ENCODE measurements around the gene GON4L. TPM values are rescaled to one million over a fixed set of nuclear protein-coding genes. Genes with fewer than 3 reads are reported as not detected.
"Not testable (repeated sequence)": the region's sequence is repeated elsewhere in the genome, so short reads cannot be mapped to it uniquely, and the experiment has no call there.

The GON4L gene
- total RNA-seq, 2 donors from 2014 or later: 62.7 to 65.0 TPM

DNA sequence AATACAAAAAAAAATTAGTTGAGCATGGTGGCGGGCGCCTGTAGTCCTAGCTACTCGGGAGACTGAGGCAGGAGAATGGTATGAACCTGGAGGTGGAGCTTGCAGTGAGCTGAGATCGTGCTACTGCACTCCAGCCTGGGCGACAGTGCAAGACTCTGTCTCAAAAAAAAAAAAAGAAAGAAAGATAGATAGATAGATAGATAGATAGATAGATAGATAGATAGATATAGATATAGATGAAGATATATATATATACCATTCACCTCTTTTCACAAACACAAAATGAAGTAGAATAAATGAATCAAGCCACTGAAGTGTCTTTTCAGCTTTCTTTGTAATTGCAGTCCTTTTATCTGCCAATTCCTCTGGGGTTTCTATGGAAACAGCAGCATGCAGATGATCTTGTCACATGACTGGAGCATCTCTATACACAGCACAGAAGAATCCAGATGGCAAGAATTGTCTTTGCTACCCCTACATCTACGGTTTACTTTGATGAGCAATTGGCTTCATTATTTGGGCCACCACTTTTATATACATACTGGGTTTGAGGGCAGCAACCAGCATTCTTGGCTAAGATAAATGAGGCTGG is 138.4 kb downstream of the GON4L start:
- not testable (repeated sequence) for H3K4me3 Mint-ChIP-seq; H3K4me1 Mint-ChIP-seq; H3K27me3 Mint-ChIP-seq; H3K27ac Mint-ChIP-seq; H3K9me3 Mint-ChIP-seq; ATAC-seq (replicated peaks)
- H3K36me3 Mint-ChIP-seq (ENCODE audit: low read depth): peaks cover 94% of the 10 kb centered on the region

- Mint-ChIP-seq H3K4me1 (peaks cover 6% of the 10 kb centered on the region), H3K27ac (peak overlapping the region; percentile 66), H3K27me3 (no peaks in the 10 kb centered on the region), H3K9me3 (no peaks in the 10 kb centered on the region), H3K4me3 (no peak overlapping the region), H3K36me3 (ENCODE audit: low read depth) (peaks cover 98% of the 10 kb centered on the region)
- peak; percentile 74 for ATAC-seq (replicated peaks)
These were observed 140.0 kb downstream of the GON4L start for GRCh38 chr1:155717041-155717440.

- no peak for ATAC-seq (replicated peaks)
- Mint-ChIP-seq H3K27me3 (no peaks in the 10 kb centered on the region), H3K4me1 (peaks cover 6% of the 10 kb centered on the region), H3K36me3 (ENCODE audit: low read depth) (peaks cover 97% of the 10 kb centered on the region), H3K27ac (no peak overlapping the region), H3K4me3 (no peak overlapping the region), H3K9me3 (no peaks in the 10 kb centered on the region)
These were observed 141.2 kb downstream of the GON4L start for GRCh38 chr1:155715777-155716176.

GRCh38 chr1:155715056-155715455 is 142.0 kb downstream of the GON4L start:
- peaks cover 96% of the 10 kb centered on the region for H3K36me3 Mint-ChIP-seq (ENCODE audit: low read depth)
- H3K4me3 Mint-ChIP-seq; H3K9me3 Mint-ChIP-seq; H3K27ac Mint-ChIP-seq; H3K27me3 Mint-ChIP-seq; H3K4me1 Mint-ChIP-seq; ATAC-seq (replicated peaks): not testable (repeated sequence)

- Mint-ChIP-seq H3K36me3 (ENCODE audit: low read depth) (peaks cover 90% of the 10 kb centered on the region), H3K9me3 (no peaks in the 10 kb centered on the region), H3K4me3 (no peak overlapping the region), H3K27ac (no peak overlapping the region), H3K4me1 (peaks cover 6% of the 10 kb centered on the region), H3K27me3 (no peaks in the 10 kb centered on the region)
- ATAC-seq (replicated peaks): no peak
These were observed 143.9 kb downstream of the GON4L start for GRCh38 chr1:155713075-155713474.

- H3K27me3 Mint-ChIP-seq; H3K4me1 Mint-ChIP-seq; H3K9me3 Mint-ChIP-seq; H3K4me3 Mint-ChIP-seq; ATAC-seq (replicated peaks); H3K27ac Mint-ChIP-seq: not testable (repeated sequence)
- peaks cover 90% of the 10 kb centered on the region for H3K36me3 Mint-ChIP-seq (ENCODE audit: low read depth)
These were observed 144.4 kb downstream of the GON4L start for GRCh38 chr1:155712636-155713035.

GRCh38 chr1:155711457-155711856 is 145.6 kb downstream of the GON4L start:
- not testable (repeated sequence) for H3K27me3 Mint-ChIP-seq; H3K9me3 Mint-ChIP-seq; H3K27ac Mint-ChIP-seq; ATAC-seq (replicated peaks); H3K4me3 Mint-ChIP-seq
- peaks cover 82% of the 10 kb centered on the region for H3K36me3 Mint-ChIP-seq (ENCODE audit: low read depth)
- peaks cover 12% of the 10 kb centered on the region for H3K4me1 Mint-ChIP-seq

- H3K36me3 Mint-ChIP-seq (ENCODE audit: low read depth): peaks cover 65% of the 10 kb centered on the region
- peaks cover 9% of the 10 kb centered on the region for H3K4me1 Mint-ChIP-seq
- H3K27me3 Mint-ChIP-seq: no peaks in the 10 kb centered on the region
- H3K9me3 Mint-ChIP-seq: no peaks in the 10 kb centered on the region
- ATAC-seq (replicated peaks): no peak
- no peak overlapping the region for H3K4me3 Mint-ChIP-seq
- no peak overlapping the region for H3K27ac Mint-ChIP-seq
These were observed 147.6 kb downstream of the GON4L start for GRCh38 chr1:155709391-155709790.

DNA sequence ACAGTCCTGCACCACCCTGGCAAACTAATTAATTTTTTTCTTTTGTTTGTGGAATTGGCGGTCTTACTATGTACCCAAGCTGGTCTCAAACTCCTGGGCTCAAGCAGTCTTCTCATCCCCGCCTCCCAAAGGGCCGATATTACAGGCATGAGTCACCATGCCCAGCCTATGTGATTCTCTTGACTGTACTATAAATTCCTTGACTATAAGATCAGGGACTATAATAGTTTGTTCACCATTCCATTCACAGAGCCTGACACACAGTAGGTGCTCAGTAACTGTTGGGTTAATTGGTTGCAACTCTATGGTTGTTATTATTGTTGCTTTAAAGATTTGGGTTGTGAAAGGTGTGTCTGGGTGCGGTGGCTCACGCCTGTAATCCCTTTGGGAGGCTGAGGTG is 150.9 kb downstream of the GON4L start:
- Mint-ChIP-seq H3K9me3 (no peaks in the 10 kb centered on the region), H3K27ac (no peak overlapping the region), H3K4me1 (peaks cover 17% of the 10 kb centered on the region), H3K4me3 (no peak overlapping the region), H3K36me3 (ENCODE audit: low read depth) (peaks cover 50% of the 10 kb centered on the region), H3K27me3 (no peaks in the 10 kb centered on the region)
- ATAC-seq (replicated peaks): no peak

GRCh38 chr1:155704414-155704813 is 152.6 kb downstream of the GON4L start:
- H3K4me3 Mint-ChIP-seq, H3K27ac Mint-ChIP-seq, H3K27me3 Mint-ChIP-seq, H3K9me3 Mint-ChIP-seq: not testable (repeated sequence)
- Mint-ChIP-seq H3K36me3 (ENCODE audit: low read depth) (peaks cover 37% of the 10 kb centered on the region), H3K4me1 (peaks cover 17% of the 10 kb centered on the region)
- peak; percentile 72 for ATAC-seq (replicated peaks)

GRCh38 chr1:155703216-155703615 is 153.8 kb downstream of the GON4L start:
- no peak for ATAC-seq (replicated peaks)
- Mint-ChIP-seq H3K36me3 (ENCODE audit: low read depth) (peaks cover 38% of the 10 kb centered on the region), H3K4me3 (no peak overlapping the region), H3K9me3 (no peaks in the 10 kb centered on the region), H3K4me1 (peaks cover 25% of the 10 kb centered on the region), H3K27ac (peak overlapping the region; percentile 31), H3K27me3 (no peaks in the 10 kb centered on the region)

DNA sequence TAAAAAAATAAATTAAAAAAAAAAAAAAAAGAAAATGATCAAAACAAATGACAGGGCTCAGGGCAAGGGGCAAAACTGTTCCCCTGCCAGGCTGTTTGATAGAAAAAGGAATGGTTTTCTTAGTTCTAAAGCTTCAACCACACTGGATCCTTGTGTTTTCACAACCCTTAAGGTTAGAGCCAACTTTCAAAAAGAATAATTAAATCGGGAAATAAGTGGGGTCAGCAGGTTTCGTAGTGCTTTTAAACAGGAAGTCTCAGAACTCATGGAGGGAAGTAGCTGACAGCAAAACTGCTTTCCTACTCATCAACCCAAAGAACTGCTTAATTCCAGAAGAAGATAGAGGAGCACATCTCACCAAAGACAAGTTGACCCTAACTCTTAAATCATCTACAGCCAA is 155.3 kb downstream of the GON4L start:
- H3K4me3 Mint-ChIP-seq; H3K27me3 Mint-ChIP-seq; H3K27ac Mint-ChIP-seq; ATAC-seq (replicated peaks); H3K9me3 Mint-ChIP-seq: not testable (repeated sequence)
- H3K4me1 Mint-ChIP-seq: peaks cover 20% of the 10 kb centered on the region
- peaks cover 40% of the 10 kb centered on the region for H3K36me3 Mint-ChIP-seq (ENCODE audit: low read depth)

Other genes with a start within 250 kb of the GON4L start
- 10 to 100 TPM; 35.3 to 58.8 TPM for gene MSTO1, start 247.0 kb downstream of the GON4L start, total RNA-seq
- gene YY1AP1, start 168.4 kb downstream of the GON4L start, total RNA-seq: 10 to 100 TPM; 69.5 to 75.7 TPM
- 100 to 1,000 TPM; 106 to 165 TPM for gene DAP3, start 168.1 kb downstream of the GON4L start, total RNA-seq
- 10 to 100 TPM; 36.7 to 61.9 TPM for gene SYT11, start 2.4 kb upstream of the GON4L start, total RNA-seq
- 10 to 100 TPM; 28.1 to 79.8 TPM for gene RIT1, start 54.1 kb upstream of the GON4L start, total RNA-seq
- 100 to 1,000 TPM in 1 of 2 donors, 10 to 100 TPM in 1; 67.5 to 109 TPM for gene KHDC4, start 77.2 kb upstream of the GON4L start, total RNA-seq
- gene RXFP4, start 84.4 kb upstream of the GON4L start, total RNA-seq: not detected
- 100 to 1,000 TPM; 108 to 205 TPM for gene ARHGEF2, start 121.3 kb upstream of the GON4L start, total RNA-seq
- gene SSR2, start 163.7 kb upstream of the GON4L start, total RNA-seq: 100 to 1,000 TPM; 194 to 208 TPM
- 10 to 100 TPM; 31.9 to 36.7 TPM for gene UBQLN4, start 196.6 kb upstream of the GON4L start, total RNA-seq
- gene LAMTOR2, start 197.6 kb upstream of the GON4L start, total RNA-seq: 10 to 100 TPM; 39.9 to 55.6 TPM
- gene RAB25, start 203.9 kb upstream of the GON4L start, total RNA-seq: 1 to 10 TPM in 1 of 2 donors, under 1 TPM in 1; 0.43 to 1.2 TPM
- gene MEX3A, start 225.3 kb upstream of the GON4L start, total RNA-seq: under 1 TPM; 0.15 to 0.21 TPM

Data from activated T-helper 17 cell treated with anti-CD3 and anti-CD28 coated beads, Interleukin-2, amount 50 U/mL, for 72 hours (primary cell).